ENCODE data around the gene GGACT.

The GGACT gene

DNA sequence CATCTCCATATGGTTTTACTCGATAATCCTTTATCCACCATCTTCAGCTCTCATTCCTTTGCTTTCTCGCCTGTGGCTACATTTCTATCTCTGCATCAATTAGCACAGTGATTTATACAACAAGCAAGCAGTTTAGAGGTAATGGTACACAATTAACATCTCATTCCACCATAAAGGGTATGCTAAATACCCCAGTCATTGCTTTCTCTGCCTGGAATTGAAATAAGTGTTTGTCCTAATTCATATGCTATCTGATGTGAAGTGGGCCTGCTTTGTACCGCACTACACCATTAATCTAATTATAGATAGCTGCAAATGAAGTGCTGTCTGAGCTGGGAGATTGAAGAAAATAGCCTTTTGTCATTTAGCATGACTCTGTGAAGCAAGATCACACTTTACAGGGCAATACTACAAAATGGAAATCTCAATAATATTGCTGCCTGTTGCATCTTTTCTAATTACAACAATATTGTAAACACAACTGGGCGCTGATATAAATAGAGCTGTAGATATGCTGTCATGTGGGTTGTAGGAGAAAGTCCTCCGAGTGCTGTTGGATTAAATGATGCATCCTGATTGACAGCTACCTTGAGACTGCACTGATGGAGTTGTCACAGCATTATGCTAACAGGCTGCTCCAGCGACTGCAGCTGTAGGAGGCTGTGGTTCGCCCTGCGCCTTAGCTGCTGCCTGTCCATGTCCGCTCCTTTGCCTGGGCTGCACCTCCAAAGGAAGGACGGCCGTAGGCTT, 78.2 kb downstream of the GGACT start:
- no peak for DNase-seq

DNA sequence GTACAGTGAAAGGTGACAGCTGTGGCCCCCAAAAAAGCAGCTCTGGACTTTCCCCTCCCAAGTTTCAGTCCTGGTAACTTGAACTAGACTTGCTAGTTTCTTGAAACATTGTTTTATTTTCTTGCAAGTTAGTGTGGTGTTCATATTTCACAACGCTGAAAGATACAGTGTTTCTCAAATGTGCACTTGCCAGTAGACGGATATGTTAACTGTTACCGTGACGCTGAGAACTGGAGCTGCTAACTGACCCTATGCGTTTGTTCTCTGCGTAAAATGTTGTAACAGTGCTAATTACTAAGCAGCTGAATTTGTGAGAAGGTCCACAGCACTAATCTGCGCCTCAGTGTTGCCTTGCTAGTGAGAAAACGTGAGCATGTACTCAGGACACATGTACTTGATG, 79.6 kb downstream of the GGACT start:
- no peak for DNase-seq

DNA sequence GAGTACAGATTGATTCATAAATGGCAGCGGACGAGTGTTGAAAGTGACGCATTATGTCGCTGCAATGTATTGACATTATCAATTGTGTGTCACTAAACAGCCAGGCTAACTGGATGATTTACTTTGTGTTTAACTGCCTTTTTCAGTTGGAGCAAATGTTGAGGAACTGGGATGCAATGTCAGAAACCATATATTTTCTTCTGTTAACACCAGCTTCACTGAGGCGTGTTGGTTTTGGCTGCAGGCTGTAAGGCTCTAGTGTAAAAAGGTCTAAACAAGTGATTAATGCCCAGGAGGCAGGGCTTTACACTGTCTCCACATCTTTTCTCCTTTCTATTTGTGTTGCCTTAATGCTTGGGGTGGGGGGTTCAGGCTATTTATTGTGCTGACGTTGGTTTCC, 80.1 kb downstream of the GGACT start:
- DNase-seq = no peak

DNA sequence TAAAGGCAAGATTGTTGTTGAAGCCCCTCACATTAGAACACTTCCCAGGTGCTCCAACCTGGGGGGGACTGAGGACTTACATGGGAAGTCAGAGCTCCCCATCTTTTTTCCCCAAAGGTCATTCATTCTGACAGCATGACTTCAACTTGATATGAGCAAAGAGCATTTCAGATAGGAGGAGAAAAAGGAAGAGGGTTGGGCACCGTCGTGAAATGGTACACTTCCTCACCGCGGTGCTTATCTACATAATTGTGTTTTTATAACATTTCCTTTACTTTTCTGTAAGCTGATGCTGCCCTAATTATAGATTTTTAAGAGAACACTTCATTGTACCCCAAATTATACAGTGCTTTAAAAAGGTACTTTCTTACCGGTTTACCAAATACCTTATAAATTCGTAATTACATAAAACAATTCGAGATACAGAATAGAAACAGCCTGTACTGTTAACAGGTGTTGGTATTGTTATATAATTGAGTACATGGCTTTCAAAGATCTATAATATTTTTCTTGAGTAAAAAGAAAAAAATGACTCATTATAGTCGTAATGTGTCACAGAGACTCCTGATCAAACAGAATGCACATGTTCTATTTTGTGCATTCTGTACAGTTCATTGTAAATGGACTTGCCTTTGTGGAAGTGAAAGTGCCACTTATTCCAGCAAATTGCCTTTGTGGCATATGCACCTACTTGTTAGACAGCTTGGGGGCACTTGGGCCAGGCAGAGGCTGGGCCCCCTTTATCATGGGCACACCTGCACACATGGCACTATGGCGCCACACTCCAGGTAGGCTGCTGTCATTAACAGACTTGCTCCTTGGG, 81.8 kb downstream of the GGACT start:
- no peak for DNase-seq

DNA sequence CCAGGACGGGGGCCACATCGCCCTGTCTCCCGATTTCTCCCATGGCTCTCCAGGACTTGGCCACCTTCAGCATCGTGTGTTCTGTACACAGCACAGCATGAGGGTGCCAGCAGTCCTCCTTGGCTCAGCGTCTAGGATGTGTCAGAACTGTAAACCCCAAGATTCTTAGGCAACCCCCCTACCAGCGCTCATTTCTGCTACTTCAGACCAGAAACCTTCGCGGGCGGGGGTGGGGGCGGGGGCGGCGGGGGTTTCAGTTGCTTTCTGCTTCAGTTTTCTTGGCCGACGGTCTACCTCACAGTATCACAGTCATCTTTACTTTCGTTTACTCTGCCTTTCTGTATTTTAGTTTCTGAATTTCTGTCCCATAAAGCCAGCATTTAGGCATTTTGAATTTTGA, 82.4 kb downstream of the GGACT start:
- DNase-seq = peak; percentile 27

DNA sequence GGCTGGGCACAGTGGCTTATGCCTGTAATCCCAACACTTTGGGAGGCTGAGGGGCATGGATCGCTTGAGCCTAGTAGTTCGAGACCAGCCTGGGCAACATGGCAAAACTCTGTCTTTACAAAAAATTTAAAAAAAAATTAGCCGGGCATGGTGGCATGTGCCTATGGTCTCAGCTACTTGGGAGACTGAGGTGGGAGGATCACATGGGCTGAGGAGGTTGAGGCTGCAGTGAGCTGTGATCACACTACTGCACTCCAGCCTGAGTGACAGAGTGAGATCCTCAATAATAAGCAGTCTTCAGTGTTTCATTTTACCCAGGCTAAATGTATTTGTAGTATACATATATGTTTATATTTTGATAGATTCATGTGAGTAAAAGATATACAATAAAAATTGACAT, 85.0 kb downstream of the GGACT start:
- DNase-seq = no peak

DNA sequence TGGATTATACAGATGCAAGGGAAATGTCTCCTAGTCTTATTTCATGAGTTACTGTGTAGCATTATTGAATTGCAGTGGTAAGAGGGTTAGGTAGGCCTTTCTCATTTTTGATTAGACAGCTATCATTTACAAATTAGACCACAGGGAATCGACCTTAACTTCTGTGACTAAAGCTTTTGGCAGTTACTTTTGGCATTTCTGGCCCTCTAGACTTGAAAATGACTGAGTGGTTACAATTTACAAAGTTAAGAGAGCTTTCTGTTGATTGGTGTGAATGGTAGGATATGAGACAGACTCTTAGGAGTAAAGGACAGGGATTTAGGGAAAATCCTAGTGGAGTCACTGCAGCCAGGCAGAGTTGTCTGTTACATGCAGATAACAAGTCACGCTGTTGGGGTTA, 86.1 kb downstream of the GGACT start:
- no peak for DNase-seq

DNA sequence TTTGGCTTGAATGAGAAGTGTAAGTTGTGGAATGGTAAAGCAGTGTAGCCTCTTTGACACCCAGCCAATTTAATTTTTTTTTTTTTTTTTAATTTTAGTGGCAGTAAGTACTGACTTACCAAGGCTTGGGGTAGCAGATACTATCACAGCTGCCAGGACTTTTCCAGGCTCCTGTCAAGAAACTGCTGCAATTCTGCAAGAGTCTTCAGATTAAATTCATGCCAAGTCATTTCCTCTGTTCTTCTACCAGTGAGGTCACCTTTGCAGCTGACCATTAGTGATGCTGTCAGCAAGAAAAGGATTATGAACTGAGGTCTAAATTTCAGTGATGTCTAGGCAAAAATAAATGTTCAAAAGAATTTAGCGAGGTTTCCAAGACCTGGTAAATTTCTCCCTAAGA, 91.2 kb downstream of the GGACT start:
- DNase-seq = no peak

DNA sequence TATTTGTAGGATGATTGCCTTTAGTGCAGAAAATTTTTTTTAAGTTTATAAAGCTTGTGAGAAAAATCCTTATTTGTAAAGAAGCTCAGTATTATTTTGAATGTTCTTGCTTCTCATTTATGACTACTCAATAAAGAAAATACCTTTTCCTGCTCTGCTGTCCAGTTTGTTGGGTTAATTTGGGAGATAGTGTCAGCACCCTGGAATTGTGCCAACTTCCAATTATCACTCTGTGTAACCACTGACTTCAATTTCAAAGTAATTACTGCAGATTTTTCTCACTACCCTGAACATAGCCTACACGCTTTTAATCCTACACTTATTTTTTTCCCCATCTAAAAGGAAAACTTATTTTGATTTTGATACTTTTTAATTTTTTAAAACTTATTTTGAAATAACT, 93.1 kb downstream of the GGACT start:
- no peak for DNase-seq

DNA sequence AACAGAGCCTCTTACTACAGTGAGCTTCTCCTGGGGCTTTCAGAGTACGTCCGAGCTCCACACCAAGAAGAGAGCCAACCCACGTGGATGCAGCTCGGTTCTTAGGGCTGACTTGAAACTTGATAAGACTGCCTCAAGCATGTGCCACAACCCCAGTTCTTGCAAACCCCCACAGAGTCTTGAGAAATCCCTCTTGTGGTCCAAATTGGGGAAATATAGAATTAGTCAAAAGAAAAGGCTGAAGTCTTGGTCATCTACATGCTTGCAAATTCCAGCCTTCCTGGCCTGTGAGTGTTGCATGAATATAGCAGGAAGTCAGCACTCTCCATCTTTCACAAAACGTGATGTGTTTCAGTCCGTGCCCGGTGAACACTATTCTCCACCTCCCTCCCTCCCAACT, 95.2 kb downstream of the GGACT start:
- DNase-seq = no peak

DNA sequence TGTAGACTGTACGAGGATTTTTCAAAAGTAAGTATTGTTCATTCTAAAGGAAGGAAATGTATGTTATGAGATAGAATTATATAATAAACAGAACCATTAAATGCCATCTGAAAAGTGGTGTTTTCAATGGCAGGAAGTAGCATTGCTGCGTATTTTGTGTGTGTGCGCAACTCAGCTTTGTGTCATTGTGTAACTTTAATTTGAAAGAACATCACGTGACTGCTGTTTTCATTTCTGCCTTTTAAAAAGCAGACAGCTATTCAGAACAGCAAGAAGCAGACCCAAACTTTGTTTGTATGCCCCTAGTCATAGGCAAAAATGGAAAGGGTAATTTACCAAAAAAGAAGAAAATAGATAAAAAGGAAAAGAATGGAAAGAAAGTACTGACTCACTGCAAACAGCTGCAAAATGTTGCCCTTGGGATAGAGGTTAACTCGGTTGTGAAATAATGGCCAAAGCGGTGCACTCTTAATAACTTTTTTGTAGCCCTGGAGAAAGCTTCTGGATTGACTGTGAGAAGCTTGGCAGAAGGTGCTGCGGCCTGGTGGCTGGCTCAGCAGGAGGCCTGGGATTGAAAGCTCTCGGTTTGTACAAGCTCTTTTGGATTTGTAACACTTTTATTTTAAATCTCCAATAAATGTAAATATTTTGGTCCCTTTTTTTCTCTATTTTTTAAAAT, 97.3 kb downstream of the GGACT start:
- DNase-seq = no peak

DNA sequence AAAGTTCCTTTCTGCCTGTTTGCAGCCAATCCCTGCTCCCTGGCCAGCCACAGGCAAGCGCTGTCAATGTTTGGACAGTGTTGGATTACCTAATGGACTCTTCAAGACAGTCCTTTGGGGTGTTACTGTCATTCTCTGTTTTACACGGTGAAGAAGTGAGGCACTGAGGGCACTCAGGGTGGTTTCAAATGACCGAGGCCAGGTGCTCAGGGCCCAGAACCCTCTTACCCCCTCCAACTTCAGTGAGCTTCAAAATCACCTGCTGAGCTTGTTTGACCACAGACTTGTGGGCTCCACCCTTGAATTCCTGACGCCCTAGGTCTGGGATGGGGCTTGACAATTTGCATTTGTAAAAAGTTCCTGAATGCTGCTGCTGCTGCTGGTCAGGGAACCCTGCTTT, 97.9 kb downstream of the GGACT start:
- no peak for DNase-seq

DNA sequence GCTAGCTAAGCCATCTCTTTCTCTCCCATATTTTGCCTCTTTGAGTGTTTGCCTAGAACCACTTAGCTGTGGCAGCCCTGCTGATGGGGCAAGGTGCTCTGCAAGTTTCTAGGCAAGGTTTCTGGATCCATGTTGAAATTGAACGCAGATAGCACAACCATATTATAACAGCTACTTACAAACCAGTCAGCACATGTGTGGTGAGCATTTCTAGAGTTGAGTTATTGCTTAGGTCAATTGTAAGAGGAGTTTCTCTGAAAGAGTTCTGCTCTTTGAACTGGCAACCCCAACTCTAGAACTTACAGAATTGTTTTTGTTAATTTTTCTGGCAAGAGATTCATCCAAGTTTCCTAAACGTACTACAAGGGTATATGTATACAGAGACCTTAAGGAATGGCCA, 103.3 kb downstream of the GGACT start:
- no peak for DNase-seq

DNA sequence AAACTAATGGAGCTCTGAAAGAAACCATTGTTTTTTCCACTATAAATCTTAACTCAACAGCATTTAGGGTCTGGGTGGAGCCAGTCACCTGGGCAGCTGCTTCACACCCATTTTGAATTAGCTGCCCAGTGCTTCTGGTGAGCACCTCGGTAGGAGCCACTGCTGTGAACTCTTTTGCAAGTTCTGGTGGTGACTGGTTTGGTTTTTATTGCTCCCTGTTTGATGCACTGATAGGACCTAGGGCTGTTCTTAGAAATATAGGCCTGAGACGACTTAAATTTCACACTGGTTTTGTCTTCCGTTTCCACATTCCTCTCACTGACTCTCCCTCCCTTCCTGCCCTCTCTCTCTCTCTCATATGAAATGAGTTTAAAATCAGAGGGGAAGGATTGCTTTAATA, 103.9 kb downstream of the GGACT start:
- no peak for DNase-seq

DNA sequence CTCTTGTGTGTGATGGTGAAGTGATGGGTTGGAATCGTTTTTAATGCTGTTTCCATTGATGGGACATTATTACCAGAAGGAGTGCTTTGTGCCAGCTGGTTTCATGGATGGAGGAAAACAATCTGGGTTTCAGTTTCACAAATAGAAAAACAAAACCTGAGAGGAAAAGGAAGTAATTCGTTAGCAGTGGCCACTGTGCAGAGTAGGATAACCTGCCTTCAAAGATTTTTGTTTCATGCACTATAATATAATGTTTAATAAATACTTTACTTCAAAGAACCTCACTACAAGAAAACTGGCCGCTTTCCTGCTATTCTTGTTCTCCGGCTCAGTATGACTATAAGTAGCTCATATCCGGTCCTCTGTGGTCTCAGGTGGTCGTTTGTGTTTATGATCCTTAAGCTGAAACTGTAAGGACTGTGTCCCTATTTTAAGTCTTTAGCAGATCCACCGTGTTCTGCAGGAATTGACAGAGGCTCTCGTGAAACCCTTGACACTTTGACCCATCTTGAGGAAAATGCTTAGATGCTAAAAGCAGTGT, 104.7 kb downstream of the GGACT start:
- no peak for DNase-seq

DNA sequence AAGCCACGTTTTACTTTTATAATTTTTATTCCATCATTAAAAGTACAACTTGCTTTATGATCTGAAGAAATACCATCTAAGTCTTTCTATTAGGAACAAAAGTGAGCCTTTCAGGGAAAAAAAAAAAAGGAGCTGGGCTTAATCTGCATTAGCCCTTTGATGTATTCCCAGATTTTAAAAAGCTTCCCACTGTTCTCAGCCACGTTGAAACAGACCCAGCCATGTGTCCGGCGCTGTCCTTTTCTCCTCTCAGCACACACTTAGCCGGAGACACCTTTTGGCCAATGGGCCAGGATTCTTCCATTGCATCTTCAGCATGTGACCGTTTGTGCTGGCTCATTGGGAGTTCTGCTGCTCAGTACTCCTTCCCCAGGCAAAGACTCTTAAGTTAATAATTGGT, 105.5 kb downstream of the GGACT start:
- no peak for DNase-seq

DNA sequence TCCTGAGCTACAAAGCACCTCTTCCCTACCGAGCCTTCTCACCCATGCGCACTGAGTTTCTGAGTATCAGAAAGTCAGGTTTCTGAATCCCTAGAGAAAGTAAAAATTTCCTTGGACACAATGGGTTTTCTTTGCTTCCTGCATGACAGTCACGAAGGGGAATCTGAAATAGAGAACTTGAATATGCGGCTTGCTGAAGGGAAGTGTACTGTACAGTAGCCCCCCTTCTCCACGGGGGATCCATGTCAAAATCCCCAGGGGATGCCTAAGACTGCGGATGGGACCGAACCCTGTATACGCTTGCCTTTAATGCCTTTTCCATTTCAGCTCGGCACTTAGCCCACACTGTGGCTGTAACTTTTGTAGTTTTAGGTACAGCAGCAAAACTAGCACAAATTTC, 107.9 kb downstream of the GGACT start:
- no peak for DNase-seq

Data from stimulated activated CD4-positive, alpha-beta T cell treated with anti-CD3 and anti-CD28 coated beads, Interleukin-12 subunit alpha, Interleukin-12 subunit beta, amount 100 ng/mL, for 4 hours (primary cell).